NCI-H2107 (cell line): Measurements from ENCODE around the gene C2orf15.
A peak's percentile ranks its signal among the peaks of the same experiment; 100 is the strongest.
"Not testable (repeated sequence)": the region's sequence is repeated elsewhere in the genome, so short reads cannot be mapped to it uniquely, and the experiment has no call there.

Experiments
- DNase-seq: peaks from one replicate; lab custom pipeline; 2025; lab: John Stamatoyannopoulos, UW

Gene C2orf15, protein sequence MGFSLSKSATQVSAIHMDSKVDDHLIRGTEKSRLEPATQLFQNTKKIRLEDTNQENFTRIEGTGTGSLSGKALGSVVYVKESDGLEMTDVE

GRCh38 chr2:99141110-99142108, at the start of gene C2orf15:
C2orf15 (plus strand) TSS chr2:99141707; CDS start chr2:99150559, 8,852 bp downstream.
- DNase-seq = peak; percentile 92

DNA sequence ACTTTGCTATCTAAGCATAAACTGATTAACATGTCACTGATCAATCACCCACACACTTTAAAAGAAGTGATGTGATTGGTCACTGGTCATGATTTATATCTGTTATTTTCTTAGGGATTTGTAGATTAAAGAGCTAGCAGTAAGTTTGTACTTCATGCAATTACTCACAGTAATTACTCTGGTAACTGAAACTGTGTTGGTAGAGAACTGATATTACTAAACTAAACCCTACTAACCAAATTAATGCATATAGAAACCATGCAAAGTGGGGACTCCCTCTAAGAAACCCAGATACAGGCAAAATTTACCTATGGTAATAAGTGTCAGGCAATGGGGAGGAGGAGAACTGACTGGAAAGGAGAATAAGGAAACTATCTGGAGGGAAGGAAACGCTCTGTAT, 44.8 kb upstream of the C2orf15 start:
- no peak for DNase-seq

- DNase-seq = no peak
These were observed 39.8 kb upstream of the C2orf15 start for GRCh38 chr2:99101697-99102096.

DNA sequence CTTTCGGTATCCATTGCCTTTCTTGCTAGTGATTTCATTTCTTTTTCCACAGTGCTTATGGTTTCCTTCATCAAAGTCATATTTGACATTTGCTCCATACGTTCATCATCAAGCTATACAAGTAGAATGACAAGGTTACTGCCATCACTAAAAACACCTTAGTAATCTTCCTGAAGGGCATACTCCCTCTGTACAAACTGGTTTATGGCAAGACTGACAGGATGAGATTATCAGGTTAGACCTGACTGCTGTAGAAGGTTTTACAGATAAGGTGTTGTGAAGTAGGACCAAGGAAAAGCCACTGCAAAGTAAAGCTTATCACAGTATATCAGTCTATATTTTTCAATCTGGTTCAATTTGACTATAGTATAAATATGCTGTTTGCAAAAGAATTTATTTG, 37.5 kb upstream of the C2orf15 start:
- no peak for DNase-seq

DNA sequence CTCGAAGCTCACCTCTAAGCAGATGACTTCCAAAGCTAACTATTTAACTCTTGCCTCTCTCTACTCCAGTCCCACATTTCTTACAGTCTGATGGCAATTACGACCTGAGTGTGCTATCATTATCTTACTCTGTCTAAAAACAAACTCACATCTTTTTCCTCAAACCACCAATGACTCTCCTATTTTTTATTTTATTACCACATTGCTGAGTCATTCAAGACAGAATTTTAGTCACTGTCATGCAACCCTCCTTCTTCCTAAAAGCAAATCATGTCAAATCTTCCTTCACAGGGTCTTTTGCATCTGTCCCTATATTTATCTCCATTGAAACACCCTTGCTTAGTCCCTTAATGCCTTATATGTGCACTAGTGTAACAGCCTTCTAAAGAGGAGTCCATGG, 34.6 kb upstream of the C2orf15 start:
- DNase-seq = no peak

GRCh38 chr2:99111236-99111635, 30.3 kb upstream of the C2orf15 start:
- no peak for DNase-seq

DNA sequence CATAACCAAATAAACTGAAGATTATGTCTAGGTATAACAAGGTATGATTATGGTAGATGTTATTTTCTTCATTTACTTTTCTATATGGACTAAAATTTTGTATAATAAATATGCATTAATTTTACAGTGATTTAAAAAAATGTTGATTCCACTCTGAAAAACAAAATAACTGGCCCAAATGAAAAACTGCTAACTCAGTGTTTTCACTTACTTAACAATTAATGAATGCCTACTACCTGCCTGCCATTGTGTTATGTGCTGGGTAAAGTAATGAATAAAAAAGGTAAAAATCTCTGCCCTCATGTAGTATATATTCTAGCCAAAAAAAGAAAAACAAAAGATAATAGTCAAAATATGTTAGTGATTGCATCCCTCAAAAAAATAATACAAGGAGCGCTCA, 29.6 kb upstream of the C2orf15 start:
- DNase-seq = no peak

DNA sequence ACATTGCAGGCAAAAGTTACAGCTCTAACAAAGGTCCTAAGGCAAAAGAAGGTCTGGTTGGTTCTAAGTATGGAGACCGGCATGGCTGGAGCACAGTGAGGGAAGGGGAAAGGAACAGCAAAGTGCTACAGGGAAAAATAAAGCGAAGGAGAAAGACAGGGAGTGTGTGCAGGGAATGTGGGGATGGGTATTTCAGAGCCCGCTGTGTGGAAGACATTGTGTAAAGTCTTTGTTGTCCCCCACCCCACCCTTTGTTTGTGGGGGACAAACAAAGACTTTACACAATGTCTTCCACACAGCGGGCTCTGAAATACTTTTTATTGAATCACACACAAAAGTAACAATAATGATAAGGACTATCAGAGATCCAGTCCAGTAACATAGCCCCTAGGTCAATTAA, 28.9 kb upstream of the C2orf15 start:
- no peak for DNase-seq

DNA sequence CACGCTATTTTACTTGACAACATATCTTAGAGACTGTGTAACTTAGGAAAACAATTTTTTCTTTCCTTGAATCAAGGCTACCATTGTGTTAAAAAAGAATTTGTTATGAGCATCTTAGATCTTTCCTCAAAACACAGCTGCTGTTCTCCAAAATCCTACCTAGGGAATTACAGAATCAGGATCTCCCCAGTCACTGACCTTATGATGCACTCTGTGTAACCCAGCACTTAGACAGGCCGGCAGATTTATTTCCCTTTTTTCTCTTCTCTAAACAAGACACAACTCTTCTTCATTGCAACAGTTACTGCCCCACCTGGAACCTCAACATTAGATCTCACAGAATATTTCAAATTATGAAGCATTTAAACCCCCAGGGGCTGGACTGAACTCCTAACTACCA, 13.5 kb upstream of the C2orf15 start:
- no peak for DNase-seq

GRCh38 chr2:99135044-99135556, 6.4 kb upstream of the C2orf15 start:
- not testable (repeated sequence) for DNase-seq

DNA sequence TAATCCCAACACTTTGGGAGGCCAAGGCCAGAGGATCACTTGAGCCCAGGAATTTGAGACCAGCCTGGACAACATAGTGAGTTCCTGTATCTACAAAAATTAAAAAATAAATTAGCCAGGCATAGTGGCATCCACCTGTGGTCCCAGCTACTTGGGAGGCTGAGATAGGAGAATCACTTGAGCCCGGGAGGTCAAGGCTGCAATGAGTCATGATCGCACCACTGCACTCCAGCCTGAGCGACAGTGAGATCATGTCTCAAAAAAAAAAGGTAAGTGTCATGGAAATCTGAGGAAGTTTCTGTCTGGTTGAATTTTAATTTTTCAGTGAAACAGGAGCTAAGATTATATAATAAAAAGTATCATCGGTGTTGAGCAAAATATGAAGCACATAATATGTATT, 2.5 kb upstream of the C2orf15 start:
- DNase-seq = no peak

DNA sequence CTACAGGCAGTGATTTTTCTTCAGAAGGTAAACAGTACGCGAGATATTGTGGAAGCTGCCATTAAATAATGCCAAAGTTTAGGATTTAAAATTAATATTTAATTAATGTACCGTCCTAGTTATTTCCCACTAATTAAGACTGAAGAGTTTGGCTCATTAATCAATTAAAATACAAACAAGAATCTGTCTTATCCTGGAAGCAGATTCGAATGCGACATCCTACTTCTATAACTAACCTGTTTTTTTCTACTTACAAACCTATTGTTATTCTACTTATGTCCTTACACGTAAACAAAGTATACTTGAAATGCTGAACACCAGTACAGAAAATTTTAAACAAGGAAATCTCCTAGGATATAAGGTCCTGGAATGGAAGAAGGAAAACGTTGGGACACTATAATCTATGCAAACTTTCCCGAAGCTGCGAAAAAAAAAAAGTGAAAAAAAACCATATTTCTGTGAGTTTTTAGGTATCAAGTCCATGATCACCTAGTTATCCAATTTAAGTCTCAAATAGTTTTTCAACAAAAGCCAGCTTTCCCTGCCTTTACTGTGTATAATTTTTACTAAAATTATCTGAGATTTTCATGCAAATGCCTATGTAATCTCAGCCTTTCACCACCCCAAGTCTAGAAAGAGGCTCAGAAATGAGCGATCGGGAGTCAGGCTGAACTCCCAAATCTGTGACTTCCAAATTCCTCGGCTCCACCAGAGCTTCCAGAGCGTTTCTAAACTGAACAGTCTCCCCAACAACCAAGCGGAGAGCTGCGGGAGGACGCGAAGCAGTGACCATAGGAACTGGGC, 1.2 kb upstream of the C2orf15 start:
- DNase-seq = no peak

GRCh38 chr2:99140860-99141109, 722 bp upstream of the C2orf15 start:
- DNase-seq = no peak

GRCh38 chr2:99150706-99151105, 9.2 kb downstream of the C2orf15 start:
- no peak for DNase-seq

- no peak for DNase-seq
These were observed 10.8 kb downstream of the C2orf15 start for GRCh38 chr2:99152199-99152895.

- DNase-seq = no peak
These were observed 12.6 kb downstream of the C2orf15 start for GRCh38 chr2:99153921-99154604.

- DNase-seq = peak; percentile 86
These were observed 13.4 kb downstream of the C2orf15 start, which contains the start of the genes LIPT1 and TSGA10 for GRCh38 chr2:99154643-99155536. LIPT1 (plus strand) TSS chr2:99154967; CDS start chr2:99161958, 6,991 bp downstream. TSGA10 (minus strand) TSS chr2:99154942; CDS start chr2:99109439, 45,503 bp downstream.

DNA sequence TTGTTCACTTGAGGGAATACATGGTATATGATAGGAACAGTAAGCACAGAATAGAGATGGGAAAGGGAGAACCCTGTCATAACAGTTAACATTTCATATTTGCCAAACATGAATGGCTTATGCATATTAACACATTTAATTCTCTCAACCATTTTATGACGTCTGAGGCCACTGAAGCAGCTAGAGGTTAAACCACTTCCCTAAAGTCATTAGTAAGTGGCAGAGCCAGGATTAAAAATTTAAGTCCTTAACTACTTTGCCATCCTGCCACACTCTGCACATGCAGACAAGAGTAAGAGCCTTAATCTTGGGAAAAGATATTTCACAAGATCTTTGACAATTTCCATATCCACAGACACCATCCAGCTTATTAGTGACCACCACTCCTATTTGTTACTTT, 15.4 kb downstream of the C2orf15 start:
- no peak for DNase-seq

GRCh38 chr2:99158599-99158998, 17.1 kb downstream of the C2orf15 start:
- DNase-seq = no peak

- DNase-seq = no peak
These were observed 18.1 kb downstream of the C2orf15 start for GRCh38 chr2:99159594-99159993.
